ENCODE results near the gene TMEM30A.

The TMEM30A gene

DNA sequence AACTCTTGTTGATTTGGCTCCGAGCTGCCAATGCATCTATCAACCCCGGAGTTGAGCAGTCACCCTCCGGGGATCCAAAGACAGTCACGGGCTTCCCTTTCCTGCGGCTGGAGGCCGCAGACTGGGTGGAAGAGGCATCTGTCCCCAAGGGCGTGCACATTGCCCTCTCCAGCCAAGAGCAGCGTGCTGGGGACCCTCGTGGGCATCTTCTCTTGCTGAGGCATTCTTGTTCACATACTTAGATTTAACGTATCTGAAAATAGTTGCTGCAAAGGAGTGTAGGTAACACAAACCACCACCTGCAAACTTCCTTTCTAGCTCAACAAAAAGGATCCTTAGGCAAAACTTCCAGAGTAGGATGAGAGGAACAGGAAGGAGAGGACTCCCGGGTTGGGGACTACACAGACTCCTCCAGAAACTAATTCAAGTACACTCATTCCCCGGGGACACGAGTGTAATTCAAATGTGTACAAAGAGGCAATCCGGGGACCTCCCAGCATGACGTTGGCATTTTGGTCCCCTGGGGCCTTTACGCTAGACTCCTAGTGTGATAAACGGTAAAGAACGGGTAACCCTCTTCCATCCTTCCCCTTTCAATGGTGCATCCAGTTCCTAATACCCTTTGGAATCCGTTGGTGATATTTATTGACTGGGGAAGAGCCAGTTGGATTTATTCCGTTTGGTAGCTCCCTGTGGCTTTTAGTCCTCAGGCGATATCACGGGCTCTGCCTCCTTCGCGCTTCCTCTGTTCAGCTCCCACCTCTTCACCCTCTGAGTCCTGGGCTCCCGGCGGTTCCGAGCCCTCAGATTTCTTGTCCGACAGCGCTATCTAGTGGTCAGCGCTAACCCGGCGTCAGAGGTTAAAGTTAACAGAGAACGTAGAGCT is 76.1 kb downstream of the TMEM30A start:
- DNase-seq (ENCODE audit: low spot score), result peak; percentile 75
- TF ChIP-seq, protein P1, sequence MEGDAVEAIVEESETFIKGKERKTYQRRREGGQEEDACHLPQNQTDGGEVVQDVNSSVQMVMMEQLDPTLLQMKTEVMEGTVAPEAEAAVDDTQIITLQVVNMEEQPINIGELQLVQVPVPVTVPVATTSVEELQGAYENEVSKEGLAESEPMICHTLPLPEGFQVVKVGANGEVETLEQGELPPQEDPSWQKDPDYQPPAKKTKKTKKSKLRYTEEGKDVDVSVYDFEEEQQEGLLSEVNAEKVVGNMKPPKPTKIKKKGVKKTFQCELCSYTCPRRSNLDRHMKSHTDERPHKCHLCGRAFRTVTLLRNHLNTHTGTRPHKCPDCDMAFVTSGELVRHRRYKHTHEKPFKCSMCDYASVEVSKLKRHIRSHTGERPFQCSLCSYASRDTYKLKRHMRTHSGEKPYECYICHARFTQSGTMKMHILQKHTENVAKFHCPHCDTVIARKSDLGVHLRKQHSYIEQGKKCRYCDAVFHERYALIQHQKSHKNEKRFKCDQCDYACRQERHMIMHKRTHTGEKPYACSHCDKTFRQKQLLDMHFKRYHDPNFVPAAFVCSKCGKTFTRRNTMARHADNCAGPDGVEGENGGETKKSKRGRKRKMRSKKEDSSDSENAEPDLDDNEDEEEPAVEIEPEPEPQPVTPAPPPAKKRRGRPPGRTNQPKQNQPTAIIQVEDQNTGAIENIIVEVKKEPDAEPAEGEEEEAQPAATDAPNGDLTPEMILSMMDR (IDR thresholded peaks at IDR 0.05; ENCODE audit: extremely low read depth, missing control alignments), result peak; percentile 90

DNA sequence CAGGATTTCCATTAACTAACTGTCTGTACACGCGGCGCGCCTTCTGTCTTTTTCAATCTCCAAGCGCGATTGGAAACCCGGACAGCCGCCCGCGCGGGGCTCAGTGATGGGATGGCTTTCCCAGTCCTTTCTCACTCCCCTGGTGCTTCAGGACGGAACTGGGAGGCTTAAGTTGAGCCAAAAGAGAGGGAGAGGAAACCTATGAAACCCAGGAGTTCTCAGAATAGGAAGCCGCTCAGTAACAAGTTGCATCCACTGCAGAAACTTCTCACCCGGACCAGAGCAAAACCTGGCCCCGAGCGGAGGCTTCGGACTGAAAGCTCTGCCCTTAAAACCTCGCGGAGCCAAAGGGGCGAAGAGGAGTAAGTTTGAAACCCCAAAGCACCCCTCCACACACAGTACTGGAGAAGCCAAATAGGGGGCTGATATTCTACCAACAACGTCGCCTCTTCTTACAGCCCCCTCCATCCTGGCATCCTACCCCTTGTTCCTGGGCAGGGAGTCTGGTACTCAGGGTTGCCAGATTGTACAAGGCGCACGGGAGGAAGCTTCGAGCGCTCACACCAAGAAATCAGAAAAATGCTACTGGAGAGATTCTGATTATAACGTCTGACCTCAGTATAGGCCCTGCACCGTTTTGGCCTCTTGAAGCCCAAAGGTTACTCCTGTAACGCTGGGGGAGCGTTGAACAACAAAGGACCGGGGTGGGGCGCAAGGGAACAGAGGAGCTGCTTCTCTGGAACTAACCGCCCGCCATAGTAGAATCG is 77.8 kb downstream of the TMEM30A start:
- TF ChIP-seq, protein P1 (IDR thresholded peaks at IDR 0.05; ENCODE audit: extremely low read depth, missing control alignments), result no peak
- peak; percentile 25 for DNase-seq (ENCODE audit: low spot score)

- peak; percentile 20 for DNase-seq (ENCODE audit: low spot score)
- TF ChIP-seq, protein P1 (IDR thresholded peaks at IDR 0.05; ENCODE audit: extremely low read depth, missing control alignments), result no peak
These were observed 78.6 kb downstream of the TMEM30A start, which contains the start of gene COL12A1 for GRCh38 chr6:75205776-75206575. Gene COL12A1 (minus strand): TSS chr6:75206053. CDS start chr6:75202792, 3,261 bp downstream.

DNA sequence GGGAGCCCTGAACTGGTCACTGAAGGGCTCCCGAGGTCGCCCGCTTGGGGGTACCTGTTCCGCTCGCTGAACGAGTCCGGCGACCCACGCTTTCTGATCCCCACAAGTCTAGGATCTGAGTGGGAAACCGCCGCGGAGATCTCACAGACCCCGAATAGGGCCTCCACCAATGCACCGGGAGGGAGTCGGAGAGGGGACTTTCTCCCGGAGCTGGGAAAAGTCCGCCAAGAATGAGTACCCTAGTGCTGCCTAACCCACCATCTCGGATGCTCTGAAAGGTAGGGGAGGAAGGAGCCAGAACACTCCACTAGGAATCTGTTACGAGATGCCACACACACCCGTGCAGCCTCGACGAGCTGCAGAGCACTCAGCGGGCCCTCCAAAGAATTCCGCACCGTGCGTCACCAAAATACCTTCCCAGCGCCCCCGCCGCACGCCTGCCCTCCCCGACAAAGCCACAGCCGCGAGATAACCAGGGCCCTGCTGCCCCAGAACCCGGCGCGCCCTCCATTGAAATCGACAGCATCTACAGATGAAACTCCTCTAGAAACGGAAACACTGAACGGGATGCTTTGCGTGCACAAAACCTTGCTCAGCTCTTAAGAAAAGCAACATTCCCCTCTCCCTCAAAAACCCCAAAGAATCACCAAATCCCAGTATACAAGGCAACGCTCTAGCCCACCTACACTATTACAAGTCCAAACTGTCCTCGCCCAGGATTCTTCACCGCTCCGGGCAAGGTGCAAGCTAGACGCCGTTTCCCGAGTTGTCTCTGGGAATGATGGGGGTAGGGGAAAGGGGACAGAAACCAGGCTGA is 79.4 kb downstream of the TMEM30A start:
- peak; percentile 27 for DNase-seq (ENCODE audit: low spot score)

DNA sequence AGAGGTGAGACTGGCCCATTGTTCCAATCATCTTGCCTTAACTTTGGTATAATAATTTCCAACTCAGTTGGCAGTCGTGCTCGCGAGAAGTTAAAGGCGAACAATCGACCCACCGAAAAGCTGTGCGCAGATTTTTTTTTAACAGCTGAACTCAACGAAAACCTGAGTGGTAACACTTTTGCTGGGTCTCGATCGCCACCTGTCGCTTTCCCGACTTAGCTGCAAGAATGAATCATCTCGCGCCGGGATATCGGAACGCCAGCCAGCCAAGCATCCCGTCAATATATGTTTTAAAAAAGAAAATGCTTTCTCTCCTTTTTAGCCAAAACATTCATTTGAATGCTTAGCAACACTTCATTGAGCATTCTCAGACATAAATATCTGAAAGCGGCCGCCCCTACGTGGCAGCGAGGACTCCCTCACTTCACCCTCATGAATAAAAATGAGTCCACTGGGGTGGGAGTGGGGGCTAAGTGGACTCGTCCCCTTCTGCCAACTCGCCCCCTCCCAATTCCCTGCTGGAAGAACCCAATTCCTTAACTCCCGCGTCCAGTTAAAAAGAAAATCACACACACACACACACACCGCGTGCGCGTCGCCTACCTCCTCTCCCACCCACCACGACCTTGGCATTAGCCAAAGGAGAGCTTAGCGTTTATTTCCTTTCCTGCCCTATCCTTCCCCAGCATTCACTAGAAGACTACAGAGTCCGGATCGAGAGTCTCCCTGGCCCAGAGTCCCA is 80.2 kb downstream of the TMEM30A start:
- TF ChIP-seq, protein P1 (IDR thresholded peaks at IDR 0.05; ENCODE audit: extremely low read depth, missing control alignments), result peak; percentile 54
- DNase-seq (ENCODE audit: low spot score), result peak; percentile 65

More for the DNA sequence above, 79.4 kb downstream of the TMEM30A start:
- TF ChIP-seq, protein P1 (IDR thresholded peaks at IDR 0.05; ENCODE audit: extremely low read depth, missing control alignments), result no peak

GRCh38 chr6:75203721-75204120 is 80.9 kb downstream of the TMEM30A start:
- DNase-seq (ENCODE audit: low spot score), result no peak
- TF ChIP-seq, protein P1 (IDR thresholded peaks at IDR 0.05; ENCODE audit: extremely low read depth, missing control alignments), result no peak

Measured in GM20000 (cell line).